Ramos (cell line): Measurements from ENCODE around the gene CTXND1.
"Not testable (repeated sequence)": the region's sequence is repeated elsewhere in the genome, so short reads cannot be mapped to it uniquely, and the experiment has no call there.

ENCODE experiments used
- in situ Hi-C: fragments of 300-500 bp; cut with MboI; formaldehyde crosslinking; loops from one replicate; pipeline ENCODE4 v1.14.3; 2022; ENCODE audit warnings: low sequenced_read_pairs; ENCODE audit not compliant: unreplicated experiment

The CTXND1 gene

GRCh38 chr15:80163897-80164296, 88.1 kb downstream of the CTXND1 start:
- in situ Hi-C loops, result no loop called here

- in situ Hi-C loops, result no loop called here
Measured at GRCh38 chr15:80163217-80163616, 88.8 kb downstream of the CTXND1 start.

- in situ Hi-C loops, result no loop called here
Measured at GRCh38 chr15:80162059-80162554, 89.9 kb downstream of the CTXND1 start.

DNA sequence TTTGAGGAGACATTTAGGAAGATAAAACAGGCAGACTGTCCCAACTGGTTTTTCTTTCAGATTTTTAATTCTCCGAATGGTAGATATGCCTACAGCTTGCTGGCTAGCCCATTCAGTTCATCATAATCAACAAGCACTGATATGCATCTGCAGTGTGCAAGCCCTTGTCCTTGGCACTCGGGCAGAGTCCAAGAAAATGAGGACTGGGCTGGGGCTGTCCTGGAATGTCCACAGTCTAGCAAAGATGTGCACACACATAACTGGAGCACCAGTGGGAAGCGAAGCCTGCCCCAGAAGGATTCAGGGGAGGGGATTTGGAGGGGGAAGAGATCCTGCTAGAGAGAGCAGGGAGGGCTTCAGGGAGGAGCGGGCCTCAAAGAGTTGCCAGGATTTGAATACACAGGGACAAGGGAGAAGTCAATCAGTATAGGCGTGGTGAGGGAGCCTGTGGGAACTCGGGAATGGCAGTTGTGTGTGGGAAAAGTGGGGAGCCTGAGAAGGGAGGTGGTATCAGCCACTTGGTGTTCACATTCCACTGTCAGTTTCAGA, 90.5 kb downstream of the CTXND1 start:
- in situ Hi-C loops, result no loop called here

- in situ Hi-C loops, result no loop called here
Measured at GRCh38 chr15:80160570-80161156, 91.3 kb downstream of the CTXND1 start.

- in situ Hi-C loops, result no loop called here
Measured at GRCh38 chr15:80159811-80160569, 92.0 kb downstream of the CTXND1 start.

- in situ Hi-C loops, result no loop called here
Measured at GRCh38 chr15:80159301-80159700, 92.7 kb downstream of the CTXND1 start.

GRCh38 chr15:80157215-80157614, 94.8 kb downstream of the CTXND1 start:
- in situ Hi-C loops, result no loop called here

GRCh38 chr15:80156176-80156720, 95.8 kb downstream of the CTXND1 start:
- in situ Hi-C loops, result no loop called here

DNA sequence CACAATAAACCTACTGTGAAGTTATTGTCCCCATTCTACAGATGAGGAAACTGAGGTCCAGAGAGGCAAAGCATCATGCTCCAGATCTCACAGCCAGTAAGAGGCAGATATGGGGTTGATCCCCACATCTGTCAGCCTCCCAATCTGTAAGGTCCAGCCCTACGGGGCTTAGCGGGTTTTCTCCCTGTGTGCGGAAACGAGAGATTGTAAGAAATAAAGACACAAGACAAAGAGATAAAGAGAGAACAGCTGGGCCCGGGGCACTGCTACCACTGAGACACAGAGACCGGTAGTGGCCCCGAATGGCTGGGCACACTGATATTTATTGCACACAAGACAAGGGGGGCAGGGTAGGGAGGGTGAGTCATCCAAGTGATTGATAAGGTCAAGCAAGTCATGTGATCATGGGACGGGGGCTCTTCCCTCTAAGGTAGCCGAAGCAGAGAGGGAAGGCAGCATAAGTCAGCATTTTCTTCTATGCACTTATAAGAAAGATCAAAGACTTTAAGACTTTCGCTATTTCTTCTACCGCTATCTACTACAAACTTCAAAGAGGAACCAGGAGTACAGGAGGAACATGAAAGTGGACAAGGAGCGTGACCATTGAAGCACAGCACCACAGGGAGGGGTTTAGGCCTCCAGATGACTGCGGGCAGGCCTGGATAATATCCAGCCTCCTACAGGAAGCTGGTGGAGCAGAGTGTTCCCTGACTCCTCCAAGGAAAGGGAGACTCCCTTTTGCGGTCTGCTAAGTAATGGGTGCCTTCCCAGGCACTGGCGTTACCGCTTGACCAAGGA, 96.4 kb downstream of the CTXND1 start:
- in situ Hi-C loops, result not testable (repeated sequence)

GRCh38 chr15:80155001-80155377, 97.0 kb downstream of the CTXND1 start:
- in situ Hi-C loops, result no loop called here

GRCh38 chr15:80154336-80154735, 97.7 kb downstream of the CTXND1 start:
- in situ Hi-C loops, result no loop called here

GRCh38 chr15:80153900-80154299, 98.1 kb downstream of the CTXND1 start:
- in situ Hi-C loops, result no loop called here

- in situ Hi-C loops, result no loop called here
Measured at GRCh38 chr15:80152896-80153876, 98.8 kb downstream of the CTXND1 start, which contains the start of gene FAH. Gene FAH (plus strand): TSS chr15:80152999. CDS start chr15:80153055, 56 bp downstream.

GRCh38 chr15:80152180-80152895, 99.7 kb downstream of the CTXND1 start:
- in situ Hi-C loops, result no loop called here

- in situ Hi-C loops, result no loop called here
Measured at GRCh38 chr15:80151576-80151975, 100.4 kb downstream of the CTXND1 start.

- in situ Hi-C loops, result no loop called here
Measured at GRCh38 chr15:80151148-80151547, 100.9 kb downstream of the CTXND1 start.
